ENCODE data around the gene CDS1.

DNA sequence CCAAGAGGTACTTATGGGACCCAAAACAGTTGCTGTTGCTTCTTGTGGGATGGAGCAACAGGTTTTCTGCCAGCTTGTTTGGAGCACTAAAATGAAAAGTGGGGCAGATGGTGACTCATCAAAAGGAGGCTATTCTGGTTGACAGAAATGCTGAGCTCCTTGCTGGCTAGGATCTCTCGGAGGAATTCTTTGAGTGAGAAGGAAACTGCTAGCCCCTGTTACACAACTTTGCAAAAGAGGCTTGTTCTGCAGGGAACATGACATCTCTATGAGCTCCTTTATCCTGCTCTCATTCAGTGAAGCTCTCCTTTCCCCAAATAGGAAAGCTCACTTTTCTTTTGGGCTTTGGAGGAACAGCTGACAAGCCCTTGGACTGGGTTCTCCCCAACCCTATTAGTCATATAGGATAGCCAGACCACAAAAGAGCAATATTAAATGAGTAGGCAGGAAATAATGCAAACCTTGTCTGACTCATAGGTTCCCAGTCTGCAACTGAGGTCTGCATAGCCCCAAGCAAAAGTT lies 108.3 kb downstream of the CDS1 start:
- TF ChIP-seq POLR2AphosphoS5 (IDR thresholded peaks at IDR 0.05; ENCODE audit: low read depth, low read length) (0 out of 2 replicates have a peak, but pooled peaks have one; percentile 36), SIN3A (IDR thresholded peaks at IDR 0.05; ENCODE audit: borderline replicate concordance, insufficient read depth, low read depth, low read length) (no peak)
- TF ChIP-seq, protein P1, sequence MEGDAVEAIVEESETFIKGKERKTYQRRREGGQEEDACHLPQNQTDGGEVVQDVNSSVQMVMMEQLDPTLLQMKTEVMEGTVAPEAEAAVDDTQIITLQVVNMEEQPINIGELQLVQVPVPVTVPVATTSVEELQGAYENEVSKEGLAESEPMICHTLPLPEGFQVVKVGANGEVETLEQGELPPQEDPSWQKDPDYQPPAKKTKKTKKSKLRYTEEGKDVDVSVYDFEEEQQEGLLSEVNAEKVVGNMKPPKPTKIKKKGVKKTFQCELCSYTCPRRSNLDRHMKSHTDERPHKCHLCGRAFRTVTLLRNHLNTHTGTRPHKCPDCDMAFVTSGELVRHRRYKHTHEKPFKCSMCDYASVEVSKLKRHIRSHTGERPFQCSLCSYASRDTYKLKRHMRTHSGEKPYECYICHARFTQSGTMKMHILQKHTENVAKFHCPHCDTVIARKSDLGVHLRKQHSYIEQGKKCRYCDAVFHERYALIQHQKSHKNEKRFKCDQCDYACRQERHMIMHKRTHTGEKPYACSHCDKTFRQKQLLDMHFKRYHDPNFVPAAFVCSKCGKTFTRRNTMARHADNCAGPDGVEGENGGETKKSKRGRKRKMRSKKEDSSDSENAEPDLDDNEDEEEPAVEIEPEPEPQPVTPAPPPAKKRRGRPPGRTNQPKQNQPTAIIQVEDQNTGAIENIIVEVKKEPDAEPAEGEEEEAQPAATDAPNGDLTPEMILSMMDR (IDR thresholded peaks at IDR 0.05): no peak
